ENCODE measurements around the gene GPRC5C.

- no peak for TF ChIP-seq POLR2A (IDR thresholded peaks at IDR 0.05)
- no peak for TF ChIP-seq CTCF (IDR thresholded peaks at IDR 0.05)
Measured at GRCh38 chr17:74481621-74482020, 49.7 kb downstream of the GPRC5C start.
